Activated CD8-positive, alpha-beta memory T cell treated with anti-CD3 and anti-CD28 coated beads, Interleukin-2, amount 50 U/mL, for 4 hours (primary cell): ENCODE measurements around the gene PPA1.
"Not testable (repeated sequence)": the region's sequence is repeated elsewhere in the genome, so short reads cannot be mapped to it uniquely, and the experiment has no call there.

ENCODE experiments used
- DNase-seq: peaks from one replicate; pipeline ENCODE4 v3.0.0-alpha.2; 2020

PPA1 gene

GRCh38 chr10:70166394-70166793 is 66.8 kb downstream of the PPA1 start:
- no peak for DNase-seq

DNA sequence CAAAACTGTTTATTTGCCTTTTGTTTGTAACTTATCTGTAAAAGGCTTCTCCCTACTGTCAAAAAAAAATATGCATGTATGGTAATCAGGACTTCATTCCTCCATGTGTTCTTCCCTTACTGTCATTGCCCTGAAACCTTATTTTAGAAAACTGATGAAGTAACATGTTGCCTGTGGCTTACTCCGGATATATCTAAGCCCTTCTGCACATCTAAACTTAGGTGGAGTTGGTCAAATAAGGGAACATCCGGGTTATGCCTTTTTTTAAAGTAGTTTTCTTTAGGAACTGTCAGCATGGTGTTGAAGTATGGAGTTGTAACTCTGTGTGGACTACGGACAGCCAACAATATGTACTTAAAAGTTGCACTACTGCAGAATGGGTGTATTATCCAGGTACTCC is 69.1 kb downstream of the PPA1 start:
- no peak for DNase-seq

DNA sequence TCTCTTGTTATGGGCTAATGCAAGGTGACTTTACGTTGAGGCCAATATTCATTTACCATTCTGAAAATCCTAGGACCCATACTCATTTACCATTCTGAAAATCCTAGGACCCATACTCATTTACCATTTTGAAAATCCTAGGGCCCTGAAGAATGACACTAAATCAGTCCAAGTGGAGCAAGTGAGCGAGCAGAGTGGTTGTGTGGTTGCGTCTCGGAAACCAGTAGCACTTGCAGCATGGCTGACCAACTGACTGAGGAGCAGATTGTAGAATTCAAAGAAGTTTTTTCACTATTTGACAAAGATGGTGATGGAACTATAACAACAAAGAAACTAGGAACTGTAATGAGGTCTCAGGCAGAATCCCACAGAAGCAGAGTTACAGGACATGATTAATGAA is 69.8 kb downstream of the PPA1 start:
- DNase-seq: no peak

DNA sequence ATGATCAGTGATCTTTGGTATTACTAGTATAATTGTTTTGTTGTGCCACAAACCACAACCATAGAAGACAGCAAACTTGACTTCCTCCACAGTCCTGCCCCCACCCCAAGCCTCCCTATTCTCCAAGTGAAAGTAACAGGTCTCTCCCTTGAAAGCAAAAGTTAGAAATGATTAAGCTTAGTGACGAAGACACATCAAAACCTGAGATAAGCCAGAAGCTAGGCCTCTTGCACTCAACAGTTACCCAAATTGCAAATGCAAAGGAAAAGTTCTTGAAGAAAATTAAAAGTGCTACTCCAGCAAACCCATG is 70.4 kb downstream of the PPA1 start:
- peak; percentile 49 for DNase-seq

DNA sequence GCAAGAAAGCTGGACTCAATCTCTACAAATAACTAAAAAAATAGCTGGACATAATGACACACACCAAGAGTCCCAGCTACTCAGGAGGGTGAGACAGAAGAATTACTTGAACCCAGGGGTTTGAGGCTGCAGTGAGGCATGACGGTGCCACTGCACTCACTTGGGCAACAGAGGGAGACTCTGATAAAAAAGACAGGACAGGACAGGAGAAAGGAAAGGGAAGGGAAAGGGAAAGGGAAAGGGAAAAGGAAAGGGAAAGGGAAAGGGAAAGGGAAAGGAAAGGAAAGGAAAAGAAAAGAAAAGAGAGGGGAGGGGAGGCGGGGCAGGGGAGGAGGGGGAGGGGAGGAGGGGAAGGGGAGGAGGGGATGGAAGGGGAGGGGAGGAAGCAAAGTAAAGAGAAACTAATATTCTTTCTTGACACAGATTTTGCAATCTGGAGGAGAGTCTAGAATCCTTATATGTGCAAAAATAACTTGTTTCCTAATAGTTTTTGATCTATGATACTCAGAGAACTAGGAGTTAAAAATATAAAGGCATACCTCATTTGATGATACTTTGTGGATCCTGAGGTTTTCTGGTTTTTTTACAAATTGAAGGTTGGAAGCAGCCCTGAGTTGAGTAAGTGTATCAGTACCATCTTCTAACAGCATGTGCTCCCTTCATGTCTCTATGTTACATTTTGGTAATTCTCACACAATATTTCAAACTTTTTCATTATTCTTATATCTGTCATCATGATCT is 70.9 kb downstream of the PPA1 start:
- DNase-seq: no peak

DNA sequence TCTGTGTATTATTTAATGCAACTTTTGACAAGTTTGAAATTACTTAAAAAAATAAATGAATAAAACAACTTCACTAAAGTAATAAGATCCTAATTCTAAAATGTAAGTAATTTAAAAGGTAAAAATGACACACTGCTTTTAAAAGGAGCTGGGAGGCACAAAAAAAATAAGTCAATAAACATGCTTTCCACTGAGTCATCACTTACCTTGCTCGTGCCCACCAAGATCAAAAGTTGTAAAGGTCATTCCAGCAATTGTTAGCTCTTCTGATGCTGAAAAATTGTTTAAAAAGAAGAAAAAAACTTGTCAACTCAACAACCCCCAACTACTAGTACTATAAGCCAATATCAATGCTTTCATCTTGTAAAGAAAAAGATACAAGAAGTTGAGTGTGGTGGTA is 72.4 kb downstream of the PPA1 start:
- DNase-seq: no peak

DNA sequence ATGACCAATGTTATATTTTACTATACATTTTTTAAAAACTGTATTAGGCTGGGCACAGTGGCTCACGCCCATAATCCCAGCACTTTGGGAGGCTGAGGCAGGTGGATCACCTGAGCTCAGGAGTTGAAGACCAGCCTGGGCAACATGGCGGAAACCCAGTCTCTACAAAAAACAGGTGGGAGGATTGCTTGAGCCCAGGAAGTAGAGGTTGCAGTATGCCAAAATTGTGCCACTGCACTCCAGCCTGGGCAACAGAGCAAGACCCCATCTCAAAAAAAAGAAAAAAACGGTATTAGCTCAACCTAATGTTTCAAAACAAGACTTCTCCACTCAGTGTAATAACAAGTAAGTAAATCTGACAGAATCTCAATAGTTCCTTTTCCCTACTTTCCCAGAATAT is 73.9 kb downstream of the PPA1 start:
- not testable (repeated sequence) for DNase-seq

- no peak for DNase-seq
Measured at GRCh38 chr10:70158113-70158512, 75.1 kb downstream of the PPA1 start.

DNA sequence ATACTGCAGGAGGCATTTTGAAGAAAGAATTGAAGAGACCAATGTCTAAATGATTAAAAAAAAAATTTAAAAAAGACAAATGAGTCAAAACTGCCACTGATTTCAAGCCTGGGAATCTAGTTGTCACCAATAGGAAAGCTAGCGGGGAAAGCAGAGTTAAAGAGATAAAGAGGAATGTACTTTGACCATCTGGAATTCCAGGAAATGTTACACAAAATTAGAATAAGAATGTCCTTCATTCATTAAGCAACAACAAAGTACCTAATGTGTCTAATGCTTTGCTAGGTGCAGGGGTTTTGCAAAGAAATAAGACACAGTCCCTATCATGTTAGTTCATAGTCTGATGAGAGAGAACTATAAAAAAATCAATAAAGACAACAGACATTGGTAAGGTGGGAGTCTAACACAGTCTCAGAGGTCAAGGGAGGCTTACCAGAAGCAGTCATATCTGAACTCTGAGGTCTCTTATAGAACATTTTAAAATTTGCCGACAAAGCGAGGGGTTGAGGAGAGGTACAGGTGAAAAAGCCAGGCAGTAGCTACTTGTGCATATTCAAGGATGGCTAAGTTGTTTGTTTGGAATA is 77.9 kb downstream of the PPA1 start:
- no peak for DNase-seq
